ENCODE data around the gene ITGB5.

Gene ITGB5

DNA sequence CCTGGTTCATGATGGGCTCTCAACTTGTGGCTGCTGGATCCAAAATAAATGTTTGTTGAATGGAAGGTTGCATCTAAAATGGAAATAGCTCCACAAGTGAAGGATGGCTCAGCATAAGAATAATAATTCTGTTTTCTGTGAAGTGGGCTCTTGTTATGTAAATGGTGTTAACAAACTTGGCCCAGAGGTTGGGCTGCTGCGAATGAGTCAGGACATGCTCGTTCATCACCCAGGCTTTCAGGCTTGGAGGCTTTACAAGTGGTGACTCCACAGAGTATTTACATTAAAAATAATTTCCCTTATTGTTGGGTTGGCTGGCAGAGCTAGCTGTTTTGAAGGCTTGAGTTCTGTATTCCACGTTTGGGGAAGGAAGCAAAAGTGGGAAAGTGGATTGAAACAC is 60.5 kb downstream of the ITGB5 start:
- H3K36me3 ChIP-seq (ENCODE audit: insufficient read depth, low read length): no peaks in the 10 kb centered on the region
- no peak overlapping the region for H3K27ac ChIP-seq (ENCODE audit: low read depth, low read length, poor library complexity, severe bottlenecking)
- TF ChIP-seq EZH2 (IDR thresholded peaks at IDR 0.05; ENCODE audit: borderline replicate concordance, low read length): no peak
- TF ChIP-seq, protein P1, sequence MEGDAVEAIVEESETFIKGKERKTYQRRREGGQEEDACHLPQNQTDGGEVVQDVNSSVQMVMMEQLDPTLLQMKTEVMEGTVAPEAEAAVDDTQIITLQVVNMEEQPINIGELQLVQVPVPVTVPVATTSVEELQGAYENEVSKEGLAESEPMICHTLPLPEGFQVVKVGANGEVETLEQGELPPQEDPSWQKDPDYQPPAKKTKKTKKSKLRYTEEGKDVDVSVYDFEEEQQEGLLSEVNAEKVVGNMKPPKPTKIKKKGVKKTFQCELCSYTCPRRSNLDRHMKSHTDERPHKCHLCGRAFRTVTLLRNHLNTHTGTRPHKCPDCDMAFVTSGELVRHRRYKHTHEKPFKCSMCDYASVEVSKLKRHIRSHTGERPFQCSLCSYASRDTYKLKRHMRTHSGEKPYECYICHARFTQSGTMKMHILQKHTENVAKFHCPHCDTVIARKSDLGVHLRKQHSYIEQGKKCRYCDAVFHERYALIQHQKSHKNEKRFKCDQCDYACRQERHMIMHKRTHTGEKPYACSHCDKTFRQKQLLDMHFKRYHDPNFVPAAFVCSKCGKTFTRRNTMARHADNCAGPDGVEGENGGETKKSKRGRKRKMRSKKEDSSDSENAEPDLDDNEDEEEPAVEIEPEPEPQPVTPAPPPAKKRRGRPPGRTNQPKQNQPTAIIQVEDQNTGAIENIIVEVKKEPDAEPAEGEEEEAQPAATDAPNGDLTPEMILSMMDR (IDR thresholded peaks at IDR 0.05; ENCODE audit: low read length): no peak
- H3K27me3 ChIP-seq (ENCODE audit: insufficient read depth, low read length): no peaks in the 10 kb centered on the region
- H3F3A ChIP-seq (ENCODE audit: insufficient read depth, low read length): no peaks in the 10 kb centered on the region
- no peak overlapping the region for H2AFZ ChIP-seq (ENCODE audit: low read length)
- H3K4me3 ChIP-seq (ENCODE audit: low read depth, low read length, poor library complexity, severe bottlenecking): no peak overlapping the region
- H3K9ac ChIP-seq (ENCODE audit: low read length): no peak overlapping the region
- no peaks in the 10 kb centered on the region for H3K4me1 ChIP-seq (ENCODE audit: insufficient read depth, low read length, severe bottlenecking)
- H3K4me2 ChIP-seq (ENCODE audit: low read length): no peak overlapping the region
- no peaks in the 10 kb centered on the region for H3K79me2 ChIP-seq (ENCODE audit: insufficient read depth, low read length)
- H3K9me3 ChIP-seq (ENCODE audit: low read length): no peaks in the 10 kb centered on the region
- H3K9me2 ChIP-seq (ENCODE audit: low read depth, low read length): no peaks in the 10 kb centered on the region
- H4K20me1 ChIP-seq (ENCODE audit: insufficient read depth, low read length): no peaks in the 10 kb centered on the region

DNA sequence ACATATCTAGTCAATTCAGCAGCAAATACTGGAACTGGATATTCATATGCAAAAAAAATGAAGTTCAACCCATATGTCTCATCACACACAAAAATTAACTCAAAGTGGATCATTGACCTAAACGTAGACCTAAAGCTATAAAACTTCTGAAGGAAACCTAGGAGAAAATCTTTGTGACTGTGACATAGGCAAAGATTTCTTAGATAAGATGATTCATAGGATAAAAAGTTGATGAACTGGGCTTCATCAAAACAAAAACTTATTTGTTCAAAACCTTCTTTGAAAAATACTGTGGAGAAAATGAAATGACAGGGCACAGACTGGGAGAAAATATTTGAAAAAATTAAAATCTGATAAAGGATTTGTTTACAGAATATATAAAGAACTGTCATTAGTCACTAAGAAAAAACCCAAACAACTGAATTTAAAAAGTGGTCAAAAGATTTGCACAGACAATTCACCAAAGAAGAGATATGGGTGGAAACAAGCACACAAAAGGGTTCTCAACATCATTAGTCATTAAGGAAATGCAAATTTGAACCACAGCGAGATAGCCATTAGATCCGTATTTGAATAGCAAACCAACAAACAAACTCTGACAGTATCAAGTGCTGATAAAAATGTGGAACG is 62.8 kb downstream of the ITGB5 start:
- no peak overlapping the region for H2AFZ ChIP-seq (ENCODE audit: low read length)
- H3K9me2 ChIP-seq (ENCODE audit: low read depth, low read length): no peaks in the 10 kb centered on the region
- H4K20me1 ChIP-seq (ENCODE audit: insufficient read depth, low read length): no peaks in the 10 kb centered on the region
- no peaks in the 10 kb centered on the region for H3K27me3 ChIP-seq (ENCODE audit: insufficient read depth, low read length)
- H3K27ac ChIP-seq (ENCODE audit: low read depth, low read length, poor library complexity, severe bottlenecking): no peak overlapping the region
- TF ChIP-seq EZH2 (IDR thresholded peaks at IDR 0.05; ENCODE audit: borderline replicate concordance, low read length): no peak
- TF ChIP-seq, protein P1 (IDR thresholded peaks at IDR 0.05; ENCODE audit: low read length): no peak
- H3K4me1 ChIP-seq (ENCODE audit: insufficient read depth, low read length, severe bottlenecking): no peaks in the 10 kb centered on the region
- no peak overlapping the region for H3K4me2 ChIP-seq (ENCODE audit: low read length)
- H3K79me2 ChIP-seq (ENCODE audit: insufficient read depth, low read length): no peaks in the 10 kb centered on the region
- H3K9me3 ChIP-seq (ENCODE audit: low read length): no peaks in the 10 kb centered on the region
- H3F3A ChIP-seq (ENCODE audit: insufficient read depth, low read length): no peaks in the 10 kb centered on the region
- no peak overlapping the region for H3K9ac ChIP-seq (ENCODE audit: low read length)
- no peak overlapping the region for H3K4me3 ChIP-seq (ENCODE audit: low read depth, low read length, poor library complexity, severe bottlenecking)
- H3K36me3 ChIP-seq (ENCODE audit: insufficient read depth, low read length): no peaks in the 10 kb centered on the region

DNA sequence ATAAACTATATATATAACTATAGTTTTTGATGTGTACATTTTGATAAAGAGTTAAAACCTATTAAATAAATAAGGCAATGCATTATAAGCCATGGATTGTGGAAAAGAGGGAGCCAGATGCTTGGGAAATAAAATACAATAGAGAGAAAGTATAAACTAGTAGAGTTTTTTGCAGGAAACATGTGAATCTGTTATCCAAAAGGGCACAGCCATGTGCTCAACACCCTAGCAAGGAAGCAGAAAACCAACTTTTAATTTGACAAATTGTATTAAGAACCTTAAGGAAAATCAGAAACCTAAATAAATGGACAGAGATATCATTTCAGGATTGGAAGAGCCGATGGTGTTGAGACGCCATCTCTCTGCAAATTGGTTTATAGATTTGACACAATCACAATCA is 63.5 kb downstream of the ITGB5 start:
- no peak overlapping the region for H3K9ac ChIP-seq (ENCODE audit: low read length)

More for the DNA sequence above, 63.5 kb downstream of the ITGB5 start:
- no peak overlapping the region for H3K27ac ChIP-seq (ENCODE audit: low read depth, low read length, poor library complexity, severe bottlenecking)
- H3K27me3 ChIP-seq (ENCODE audit: insufficient read depth, low read length): no peaks in the 10 kb centered on the region
- no peaks in the 10 kb centered on the region for H4K20me1 ChIP-seq (ENCODE audit: insufficient read depth, low read length)
- no peak for TF ChIP-seq EZH2 (IDR thresholded peaks at IDR 0.05; ENCODE audit: borderline replicate concordance, low read length)
- TF ChIP-seq, protein P1 (IDR thresholded peaks at IDR 0.05; ENCODE audit: low read length): no peak
- H2AFZ ChIP-seq (ENCODE audit: low read length): no peak overlapping the region
- no peaks in the 10 kb centered on the region for H3F3A ChIP-seq (ENCODE audit: insufficient read depth, low read length)
- H3K9me3 ChIP-seq (ENCODE audit: low read length): no peaks in the 10 kb centered on the region
- H3K4me1 ChIP-seq (ENCODE audit: insufficient read depth, low read length, severe bottlenecking): no peaks in the 10 kb centered on the region
- no peaks in the 10 kb centered on the region for H3K36me3 ChIP-seq (ENCODE audit: insufficient read depth, low read length)
- H3K79me2 ChIP-seq (ENCODE audit: insufficient read depth, low read length): no peaks in the 10 kb centered on the region
- no peaks in the 10 kb centered on the region for H3K9me2 ChIP-seq (ENCODE audit: low read depth, low read length)
- H3K4me2 ChIP-seq (ENCODE audit: low read length): no peak overlapping the region
- no peak overlapping the region for H3K4me3 ChIP-seq (ENCODE audit: low read depth, low read length, poor library complexity, severe bottlenecking)

Measured in OCI-LY1 (cell line).